B cell (primary cell): ENCODE data around the gene THRB.

ENCODE experiments used
- CTCF ChIP-seq: fragments of 200-600 bp; IDR thresholded peaks from one replicate; pipeline ENCODE4 v1.8.0; 2022; ENCODE audit warnings: antibody characterized with exemption, mild to moderate bottlenecking
- EZH2 ChIP-seq: IDR thresholded peaks from 2 replicates; pipeline ENCODE4 v1.6.1; 2012; ENCODE audit warnings: borderline replicate concordance, low read depth, mild to moderate bottlenecking, moderate library complexity, low read length; ENCODE audit not compliant: insufficient read depth, poor library complexity, severe bottlenecking

DNA sequence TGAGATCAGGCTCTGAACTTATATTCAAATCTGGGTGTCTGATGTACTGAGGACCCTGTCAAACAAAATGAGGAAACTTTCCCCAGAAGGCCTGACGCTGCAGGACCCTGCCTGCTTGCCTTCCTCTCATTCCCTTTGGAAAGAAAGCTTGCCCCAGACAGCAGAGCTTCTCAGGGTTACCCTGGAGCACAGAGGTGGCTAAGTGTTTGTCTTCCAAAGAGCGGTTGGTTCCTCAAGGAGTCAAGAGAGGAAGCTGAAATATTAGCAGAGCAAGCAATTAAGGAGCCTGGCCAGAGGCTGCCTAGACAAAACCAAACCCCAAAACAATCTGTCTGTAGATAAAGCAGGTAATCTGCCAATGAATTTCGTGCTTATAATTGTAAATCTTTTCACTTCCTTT, 374.2 kb downstream of the THRB start:
- TF ChIP-seq EZH2: no peak
- TF ChIP-seq CTCF: no peak
